GM23338 (cell line): ENCODE data around the gene GMPPB. TPM values are rescaled to one million over a fixed set of nuclear protein-coding genes. Genes with fewer than 3 reads are reported as not detected.

Source experiments
- ATAC-seq: fragments of 200-7000 bp; cut with Tn5 transposase; 3 replicates; pipeline ENCODE4 v1.9.1; 2020
- DNase-seq: peaks from one replicate; pipeline ENCODE4 v3.0.0-alpha.2; 2015; ENCODE audit warnings: low spot score
- H2AFZ ChIP-seq: fragments of 200-600 bp; sonication (generic); 2 replicates; pipeline ENCODE4 v1.8.0; 2016; ENCODE audit warnings: antibody characterized with exemption, mild to moderate bottlenecking, moderate library complexity
- H3F3A ChIP-seq: fragments of 200-600 bp; sonication (generic); replicated peaks from 2 replicates; pipeline ENCODE4 v1.8.0; 2017; ENCODE audit warnings: antibody characterized with exemption, mixed run types, low read depth
- H3K27ac ChIP-seq: fragments of 200-600 bp; sonication (generic); 2 replicates; pipeline ENCODE4 v1.6.1; 2016; ENCODE audit warnings: low read depth
- H3K27me3 ChIP-seq: fragments of 200-600 bp; sonication (generic); 2 replicates; pipeline ENCODE4 v1.8.0; 2016; ENCODE audit warnings: mild to moderate bottlenecking, mixed run types, moderate library complexity; ENCODE audit not compliant: insufficient read depth
- H3K36me3 ChIP-seq: fragments of 200-600 bp; sonication (generic); 2 replicates; pipeline ENCODE4 v1.8.0; 2016; ENCODE audit warnings: mild to moderate bottlenecking; ENCODE audit not compliant: insufficient read depth
- H3K4me1 ChIP-seq: fragments of 200-600 bp; sonication (generic); 2 replicates; pipeline ENCODE4 v1.8.0; 2016; ENCODE audit warnings: mild to moderate bottlenecking, moderate library complexity; ENCODE audit not compliant: insufficient read depth
- H3K4me2 ChIP-seq: fragments of 200-600 bp; sonication (generic); 2 replicates; pipeline ENCODE4 v1.7.1; 2017; ENCODE audit warnings: mixed run types
- H3K4me3 ChIP-seq: fragments of 200-600 bp; sonication (generic); 2 replicates; pipeline ENCODE4 v1.6.1; 2016; ENCODE audit warnings: mixed run types
- H3K79me2 ChIP-seq: fragments of 200-600 bp; sonication (generic); replicated peaks from 2 replicates; pipeline ENCODE4 v1.8.0; 2017; ENCODE audit warnings: mild to moderate bottlenecking; ENCODE audit not compliant: insufficient read depth
- H3K9me2 ChIP-seq: fragments of 200-600 bp; sonication (generic); 2 replicates; pipeline ENCODE4 v1.8.0; 2017; ENCODE audit not compliant: insufficient read depth
- H4K20me1 ChIP-seq: fragments of 200-600 bp; sonication (generic); replicated peaks from 2 replicates; pipeline ENCODE4 v1.8.0; 2017; ENCODE audit warnings: mild to moderate bottlenecking; ENCODE audit not compliant: insufficient read depth
- H3K27ac Mint-ChIP-seq: 2 replicates; pipeline ENCODE4 v1.8.0; 2020; ENCODE audit warnings: inconsistent platforms, mild to moderate bottlenecking, moderate library complexity, mixed read lengths
- H3K27me3 Mint-ChIP-seq: 3 replicates; pipeline ENCODE4 v1.8.0; 2022; ENCODE audit warnings: low read depth, mild to moderate bottlenecking, moderate library complexity, mixed read lengths, inconsistent platforms; ENCODE audit not compliant: insufficient read depth, poor library complexity
- H3K36me3 Mint-ChIP-seq: 3 replicates; pipeline ENCODE4 v1.8.0; 2021; ENCODE audit warnings: low read depth, mild to moderate bottlenecking, inconsistent platforms, moderate library complexity, mixed read lengths
- H3K4me1 Mint-ChIP-seq: 3 replicates; pipeline ENCODE4 v1.8.0; 2020; ENCODE audit warnings: mild to moderate bottlenecking, inconsistent platforms, mixed read lengths
- H3K4me3 Mint-ChIP-seq: 3 replicates; pipeline ENCODE4 v1.8.0; 2021; ENCODE audit warnings: moderate library complexity, mild to moderate bottlenecking, inconsistent platforms, mixed read lengths
- H3K9me3 Mint-ChIP-seq: 3 replicates; pipeline ENCODE4 v1.8.0; 2020; ENCODE audit warnings: moderate library complexity, mild to moderate bottlenecking, inconsistent platforms, mixed read lengths
- CTCF ChIP-seq, 2 experiments: fragments of 200-600 bp in 1 of 2; sonication (generic) in 1 of 2; conservative IDR thresholded peaks; 2 replicates each; pipeline versions ENCODE4 v1.5.1 to v1.6.1; 2016 to 2017; ENCODE audit warnings: antibody characterized with exemption in 2 of 2, low read depth in 2 of 2, mild to moderate bottlenecking in 2 of 2, moderate library complexity in 1 of 2
- STAT1 ChIP-seq: IDR thresholded peaks from one replicate; pipeline ENCODE4 v1.6.1; 2016; ENCODE audit warnings: antibody characterized with exemption; ENCODE audit not compliant: unreplicated experiment
- polyA plus RNA-seq: library from polyadenylated mRNA; unstranded; fragments of >200 nt; fragmentation: Nextera tagmentation; extraction: Ambion mirVana; gene quantifications from 2 replicates; pipeline ENCODE4 v1.2.1, GENCODE V29; 2016
- total RNA-seq: library from RNA; depleted of rRNA; stranded (reverse); fragments of >200 nt; shearing (Covaris generic); gene quantifications from 2 replicates; pipeline ENCODE4 v1.2.3, GENCODE V29; 2014
- TF ChIP-seq, protein P1 (sequence below): fragments of 250-450 bp; sonication (Bioruptor Pico); IDR thresholded peaks from 2 replicates; pipeline ENCODE4 v1.5.0; 2020; ENCODE audit warnings: mild to moderate bottlenecking, moderate library complexity

The GMPPB gene
- total and polyA plus RNA-seq, 2 experiments from 2014 or later, result 10.2 to 36.1 TPM

GRCh38 chr3:49701388-49702077 lies 22.2 kb downstream of the GMPPB start:
- Histone ChIP-seq H3K79me2 (no peaks in the 10 kb centered on the region), H3K27ac (no peak overlapping the region), H3K4me3 (no peak overlapping the region), H4K20me1 (peaks cover 5% of the 10 kb centered on the region; the same call in 1 of the 2 replicates), H3K4me2 (no peak overlapping the region), H2AFZ (no peak overlapping the region), H3K36me3 (no peaks in the 10 kb centered on the region), H3K9me2 (no peaks in the 10 kb centered on the region), H3F3A (no peaks in the 10 kb centered on the region; the same call in 1 of the 2 replicates), H3K27me3 (no peaks in the 10 kb centered on the region), H3K4me1 (no peaks in the 10 kb centered on the region)
- H3K27ac Mint-ChIP-seq, result no peak overlapping the region
- DNase-seq (peak; percentile 85), ATAC-seq (peak; percentile 75)
- no peak overlapping the region for H3K4me3 Mint-ChIP-seq
- peaks cover 17% of the 10 kb centered on the region for H3K27me3 Mint-ChIP-seq
- TF ChIP-seq STAT1 (no peak), CTCF (conservative IDR thresholded peaks at IDR 0.05; ENCODE audit: low read depth in 2 of 2) (peak; percentile 67 to 81)
- H3K4me1 Mint-ChIP-seq, result peaks cover 18% of the 10 kb centered on the region
- H3K9me3 Mint-ChIP-seq, result no peaks in the 10 kb centered on the region
- peaks cover 8% of the 10 kb centered on the region for H3K36me3 Mint-ChIP-seq

GRCh38 chr3:49700453-49701128 lies 23.2 kb downstream of the GMPPB start:
- Histone ChIP-seq H3K4me3 (no peak overlapping the region), H4K20me1 (peaks cover 5% of the 10 kb centered on the region; the same call in 1 of the 2 replicates), H3K27me3 (no peaks in the 10 kb centered on the region), H3F3A (no peaks in the 10 kb centered on the region; the same call in 1 of the 2 replicates), H3K4me2 (no peak overlapping the region), H3K36me3 (no peaks in the 10 kb centered on the region), H3K79me2 (no peaks in the 10 kb centered on the region), H3K4me1 (no peaks in the 10 kb centered on the region), H3K9me2 (no peaks in the 10 kb centered on the region), H3K27ac (0 out of 2 replicates have a peak overlapping the region, but pooled peaks have one; percentile 39), H2AFZ (no peak overlapping the region)
- peaks cover 8% of the 10 kb centered on the region for H3K36me3 Mint-ChIP-seq
- ATAC-seq (peak; percentile 41), DNase-seq (peak; percentile 71)
- no peak overlapping the region for H3K27ac Mint-ChIP-seq
- TF ChIP-seq, protein P1, sequence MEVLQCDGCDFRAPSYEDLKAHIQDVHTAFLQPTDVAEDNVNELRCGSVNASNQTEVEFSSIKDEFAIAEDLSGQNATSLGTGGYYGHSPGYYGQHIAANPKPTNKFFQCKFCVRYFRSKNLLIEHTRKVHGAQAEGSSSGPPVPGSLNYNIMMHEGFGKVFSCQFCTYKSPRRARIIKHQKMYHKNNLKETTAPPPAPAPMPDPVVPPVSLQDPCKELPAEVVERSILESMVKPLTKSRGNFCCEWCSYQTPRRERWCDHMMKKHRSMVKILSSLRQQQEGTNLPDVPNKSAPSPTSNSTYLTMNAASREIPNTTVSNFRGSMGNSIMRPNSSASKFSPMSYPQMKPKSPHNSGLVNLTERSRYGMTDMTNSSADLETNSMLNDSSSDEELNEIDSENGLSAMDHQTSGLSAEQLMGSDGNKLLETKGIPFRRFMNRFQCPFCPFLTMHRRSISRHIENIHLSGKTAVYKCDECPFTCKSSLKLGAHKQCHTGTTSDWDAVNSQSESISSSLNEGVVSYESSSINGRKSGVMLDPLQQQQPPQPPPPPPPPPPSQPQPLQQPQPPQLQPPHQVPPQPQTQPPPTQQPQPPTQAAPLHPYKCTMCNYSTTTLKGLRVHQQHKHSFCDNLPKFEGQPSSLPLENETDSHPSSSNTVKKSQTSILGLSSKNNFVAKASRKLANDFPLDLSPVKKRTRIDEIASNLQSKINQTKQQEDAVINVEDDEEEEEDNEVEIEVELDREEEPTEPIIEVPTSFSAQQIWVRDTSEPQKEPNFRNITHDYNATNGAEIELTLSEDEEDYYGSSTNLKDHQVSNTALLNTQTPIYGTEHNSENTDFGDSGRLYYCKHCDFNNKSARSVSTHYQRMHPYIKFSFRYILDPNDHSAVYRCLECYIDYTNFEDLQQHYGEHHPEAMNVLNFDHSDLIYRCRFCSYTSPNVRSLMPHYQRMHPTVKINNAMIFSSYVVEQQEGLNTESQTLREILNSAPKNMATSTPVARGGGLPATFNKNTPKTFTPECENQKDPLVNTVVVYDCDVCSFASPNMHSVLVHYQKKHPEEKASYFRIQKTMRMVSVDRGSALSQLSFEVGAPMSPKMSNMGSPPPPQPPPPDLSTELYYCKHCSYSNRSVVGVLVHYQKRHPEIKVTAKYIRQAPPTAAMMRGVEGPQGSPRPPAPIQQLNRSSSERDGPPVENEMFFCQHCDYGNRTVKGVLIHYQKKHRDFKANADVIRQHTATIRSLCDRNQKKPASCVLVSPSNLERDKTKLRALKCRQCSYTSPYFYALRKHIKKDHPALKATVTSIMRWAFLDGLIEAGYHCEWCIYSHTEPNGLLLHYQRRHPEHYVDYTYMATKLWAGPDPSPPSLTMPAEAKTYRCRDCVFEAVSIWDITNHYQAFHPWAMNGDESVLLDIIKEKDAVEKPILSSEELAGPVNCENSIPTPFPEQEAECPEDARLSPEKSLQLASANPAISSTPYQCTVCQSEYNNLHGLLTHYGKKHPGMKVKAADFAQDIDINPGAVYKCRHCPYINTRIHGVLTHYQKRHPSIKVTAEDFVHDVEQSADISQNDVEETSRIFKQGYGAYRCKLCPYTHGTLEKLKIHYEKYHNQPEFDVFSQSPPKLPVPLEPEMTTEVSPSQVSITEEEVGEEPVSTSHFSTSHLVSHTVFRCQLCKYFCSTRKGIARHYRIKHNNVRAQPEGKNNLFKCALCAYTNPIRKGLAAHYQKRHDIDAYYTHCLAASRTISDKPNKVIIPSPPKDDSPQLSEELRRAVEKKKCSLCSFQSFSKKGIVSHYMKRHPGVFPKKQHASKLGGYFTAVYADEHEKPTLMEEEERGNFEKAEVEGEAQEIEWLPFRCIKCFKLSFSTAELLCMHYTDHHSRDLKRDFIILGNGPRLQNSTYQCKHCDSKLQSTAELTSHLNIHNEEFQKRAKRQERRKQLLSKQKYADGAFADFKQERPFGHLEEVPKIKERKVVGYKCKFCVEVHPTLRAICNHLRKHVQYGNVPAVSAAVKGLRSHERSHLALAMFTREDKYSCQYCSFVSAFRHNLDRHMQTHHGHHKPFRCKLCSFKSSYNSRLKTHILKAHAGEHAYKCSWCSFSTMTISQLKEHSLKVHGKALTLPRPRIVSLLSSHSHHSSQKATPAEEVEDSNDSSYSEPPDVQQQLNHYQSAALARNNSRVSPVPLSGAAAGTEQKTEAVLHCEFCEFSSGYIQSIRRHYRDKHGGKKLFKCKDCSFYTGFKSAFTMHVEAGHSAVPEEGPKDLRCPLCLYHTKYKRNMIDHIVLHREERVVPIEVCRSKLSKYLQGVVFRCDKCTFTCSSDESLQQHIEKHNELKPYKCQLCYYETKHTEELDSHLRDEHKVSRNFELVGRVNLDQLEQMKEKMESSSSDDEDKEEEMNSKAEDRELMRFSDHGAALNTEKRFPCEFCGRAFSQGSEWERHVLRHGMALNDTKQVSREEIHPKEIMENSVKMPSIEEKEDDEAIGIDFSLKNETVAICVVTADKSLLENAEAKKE (CRISPR knock-in tag), result no peak
- peak; percentile 59 to 76 for TF ChIP-seq CTCF (conservative IDR thresholded peaks at IDR 0.05; ENCODE audit: low read depth in 2 of 2)
- H3K9me3 Mint-ChIP-seq, result no peaks in the 10 kb centered on the region
- peaks cover 18% of the 10 kb centered on the region for H3K4me1 Mint-ChIP-seq
- peaks cover 17% of the 10 kb centered on the region for H3K27me3 Mint-ChIP-seq
- H3K4me3 Mint-ChIP-seq, result no peak overlapping the region
